IPS DF 19.7 (cell line): ENCODE measurements around the gene HMX1.

Experiments used
- DNase-seq: peaks from one replicate; pipeline ENCODE4 v3.0.0-alpha.2; 2013; ENCODE audit warnings: low read depth, low spot score

HMX1 gene

DNA sequence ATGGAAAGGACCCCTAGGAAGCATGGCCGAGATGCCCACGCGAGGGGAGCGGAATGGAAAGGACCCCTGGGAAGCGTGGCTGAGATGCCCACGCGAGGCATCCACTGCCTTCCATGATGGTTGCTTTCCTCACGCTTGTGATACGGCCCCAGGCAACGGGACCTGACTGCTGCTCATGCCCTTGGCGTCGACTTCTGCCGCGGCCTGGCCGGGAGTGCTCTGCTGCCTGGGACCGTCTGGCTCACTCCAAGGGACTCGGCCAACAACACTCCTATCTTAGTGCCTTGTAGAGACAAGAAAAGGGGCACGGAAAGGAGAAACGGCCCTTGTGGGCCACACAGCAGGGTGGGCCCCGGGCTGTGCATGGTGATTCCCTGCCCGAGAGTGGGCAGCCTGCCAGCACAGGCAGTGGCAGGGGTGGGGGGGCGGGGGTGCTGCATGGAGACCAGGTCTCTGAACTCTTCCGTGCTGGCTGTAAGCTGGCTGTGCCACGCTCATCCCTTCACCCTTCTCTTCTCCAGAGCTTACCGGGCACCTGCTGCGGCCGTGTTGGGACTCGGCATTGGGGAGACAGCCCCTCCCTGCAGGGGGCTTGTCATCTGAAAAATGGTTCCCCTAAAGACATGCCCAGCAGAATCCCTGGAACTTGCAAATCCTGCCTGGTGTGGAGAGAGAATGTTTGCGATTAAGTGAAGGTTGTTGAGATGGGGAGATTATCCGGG, 38.6 kb upstream of the HMX1 start:
- DNase-seq: no peak

DNA sequence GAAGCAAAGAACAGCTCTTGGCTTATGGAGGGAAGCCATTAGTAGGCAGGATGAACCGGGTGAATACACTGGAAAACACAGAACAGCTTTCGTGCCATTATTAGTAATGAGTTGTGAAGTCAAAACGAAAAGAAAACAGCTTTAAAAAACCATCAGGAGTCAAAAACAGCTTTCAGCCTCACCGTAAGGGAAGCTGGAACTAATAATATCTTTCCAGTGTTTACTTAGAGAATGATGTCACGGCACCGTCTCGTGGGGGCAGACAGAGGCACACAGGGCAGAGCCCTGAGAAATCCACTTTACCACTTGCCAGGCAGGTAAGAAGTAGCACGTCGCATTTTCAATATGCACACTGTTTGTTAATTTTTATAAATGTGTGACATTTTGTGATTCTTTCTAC, 37.9 kb upstream of the HMX1 start:
- DNase-seq: no peak

- no peak for DNase-seq
Measured at GRCh38 chr4:8908206-8908893, 36.7 kb upstream of the HMX1 start.

DNA sequence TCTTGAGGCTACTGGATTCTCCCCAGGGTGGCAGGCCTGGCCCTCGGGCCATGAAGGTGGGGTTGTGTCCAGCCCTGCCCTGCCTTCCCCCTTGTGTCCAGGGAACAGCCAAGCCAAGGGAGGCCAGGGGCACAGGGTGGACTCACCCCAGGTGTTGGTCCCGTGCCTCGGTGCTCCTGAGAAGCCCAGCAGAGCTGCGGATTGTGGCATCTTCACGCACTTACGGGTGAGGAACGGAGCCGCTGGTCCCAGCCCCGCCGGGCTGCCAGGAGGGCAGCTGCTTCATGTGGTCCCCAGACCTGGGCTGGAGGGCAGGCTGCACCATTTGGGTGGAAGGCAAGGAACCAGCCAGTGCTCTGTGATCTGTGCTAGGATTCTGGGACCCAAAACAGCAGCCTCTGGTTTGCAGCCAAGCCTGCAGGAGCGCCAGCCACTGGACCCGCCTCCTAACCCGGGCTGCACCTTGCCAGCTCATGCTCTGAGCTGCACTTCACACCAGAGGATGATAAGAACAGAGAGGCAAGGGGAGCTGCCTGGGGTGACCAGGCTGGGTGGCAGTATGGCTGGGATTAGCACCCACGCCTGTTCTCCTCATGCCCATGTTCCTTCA, 36.1 kb upstream of the HMX1 start:
- no peak for DNase-seq

GRCh38 chr4:8906991-8907595, 35.5 kb upstream of the HMX1 start:
- DNase-seq: no peak

DNA sequence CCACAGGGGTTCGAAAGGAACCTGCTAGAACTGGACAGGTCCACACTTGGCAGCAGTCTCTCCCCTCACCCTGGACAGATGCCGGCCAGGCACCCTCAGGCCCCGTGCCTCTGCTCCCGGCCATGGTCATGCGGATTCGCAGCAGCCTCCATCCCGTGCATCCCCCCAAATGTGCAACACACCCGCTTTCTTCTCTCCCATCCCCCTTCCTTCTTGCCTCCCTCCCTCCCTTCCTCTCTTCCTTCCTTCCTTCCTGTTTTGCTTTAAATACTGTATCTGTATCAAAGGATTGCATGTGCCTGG, 35.0 kb upstream of the HMX1 start:
- DNase-seq: no peak

GRCh38 chr4:8905773-8906667, 34.4 kb upstream of the HMX1 start:
- no peak for DNase-seq

DNA sequence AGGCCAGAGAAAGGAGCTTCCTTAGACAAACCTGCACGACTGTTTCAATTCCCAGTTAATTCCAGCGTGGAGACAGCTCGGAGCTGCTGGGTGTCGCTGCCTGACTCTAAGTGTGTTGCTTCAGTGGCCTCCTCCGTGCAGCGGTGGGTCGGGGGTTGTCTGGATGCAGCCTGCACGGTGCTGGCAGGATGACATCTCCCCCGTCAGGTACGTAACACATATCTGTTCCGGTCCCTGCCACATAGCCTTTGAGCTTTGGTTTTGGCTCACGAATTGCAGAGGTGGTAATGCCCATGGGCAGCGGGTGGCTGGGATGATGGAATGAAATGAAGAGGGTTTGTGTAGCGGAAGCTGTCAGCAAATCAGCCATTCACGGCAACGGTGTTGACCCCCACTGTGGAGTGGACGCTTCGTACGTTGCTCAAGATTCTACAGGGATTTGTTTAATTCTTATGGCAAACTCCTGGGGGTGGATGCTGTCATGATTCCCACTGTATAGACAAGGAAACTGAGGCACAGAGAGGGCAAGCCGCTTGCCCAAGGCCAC, 33.7 kb upstream of the HMX1 start:
- DNase-seq: no peak

DNA sequence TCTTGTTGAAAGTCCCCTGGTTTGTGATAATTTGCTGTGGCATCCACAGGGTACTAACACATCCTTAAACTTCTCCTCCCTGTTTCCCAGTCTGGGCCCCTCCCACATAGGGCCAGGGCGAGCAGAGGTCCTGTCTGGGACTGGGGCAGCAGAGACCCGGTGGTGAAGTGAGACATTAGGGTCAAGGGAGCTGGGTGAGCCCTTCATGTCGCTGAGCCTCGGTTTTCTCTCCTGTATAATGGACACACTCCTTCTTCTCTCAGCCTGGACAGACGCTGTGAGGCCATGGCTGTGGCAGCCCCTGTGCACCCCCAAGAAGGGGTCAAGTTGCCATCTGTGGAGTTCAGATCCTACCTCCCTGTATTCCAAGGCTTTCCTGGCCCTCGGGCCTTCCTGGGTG, 33.0 kb upstream of the HMX1 start:
- no peak for DNase-seq

GRCh38 chr4:8904041-8904501, 32.4 kb upstream of the HMX1 start:
- DNase-seq: no peak

- DNase-seq: no peak
Measured at GRCh38 chr4:8901335-8901734, 29.7 kb upstream of the HMX1 start.

- DNase-seq: no peak
Measured at GRCh38 chr4:8900588-8900987, 28.9 kb upstream of the HMX1 start.

DNA sequence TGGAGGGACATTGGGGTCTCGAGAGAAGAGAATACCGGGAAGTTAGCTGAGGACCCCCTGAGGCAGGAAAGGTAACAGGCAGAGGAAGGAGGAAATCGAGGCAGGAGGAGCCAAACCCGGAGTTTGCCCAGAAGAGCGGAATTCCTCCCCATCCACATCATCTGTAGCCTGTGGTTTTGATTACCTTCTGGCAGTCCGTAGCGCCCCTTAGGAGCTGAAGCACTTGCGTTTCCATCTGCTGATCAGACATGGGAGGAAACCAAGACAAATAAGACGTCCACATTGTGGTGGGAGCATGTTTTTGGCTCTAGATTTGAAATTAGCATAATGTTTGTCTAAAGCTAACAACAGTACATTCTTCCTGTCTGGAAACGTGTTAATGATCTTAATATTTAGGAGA, 26.8 kb upstream of the HMX1 start:
- no peak for DNase-seq

GRCh38 chr4:8897251-8898167, 25.9 kb upstream of the HMX1 start:
- no peak for DNase-seq

DNA sequence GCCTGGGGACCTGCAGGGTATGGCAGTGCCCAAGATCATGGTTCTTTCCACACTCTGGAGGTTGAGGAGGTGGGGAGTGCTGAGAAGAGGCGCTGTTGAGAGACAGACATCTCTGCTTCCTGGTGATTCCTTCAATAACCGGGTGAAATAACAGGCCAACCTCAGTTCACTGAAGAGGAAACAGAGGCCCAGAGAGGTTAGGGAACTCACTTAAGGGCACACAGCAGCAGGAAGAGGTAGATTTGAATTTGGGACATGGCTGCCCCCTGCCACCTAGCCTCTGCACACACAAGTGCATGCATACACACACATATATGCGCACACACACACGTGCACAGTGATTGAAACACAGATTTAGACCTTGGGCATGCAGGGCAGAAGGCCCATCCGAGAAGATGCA, 24.9 kb upstream of the HMX1 start:
- no peak for DNase-seq

DNA sequence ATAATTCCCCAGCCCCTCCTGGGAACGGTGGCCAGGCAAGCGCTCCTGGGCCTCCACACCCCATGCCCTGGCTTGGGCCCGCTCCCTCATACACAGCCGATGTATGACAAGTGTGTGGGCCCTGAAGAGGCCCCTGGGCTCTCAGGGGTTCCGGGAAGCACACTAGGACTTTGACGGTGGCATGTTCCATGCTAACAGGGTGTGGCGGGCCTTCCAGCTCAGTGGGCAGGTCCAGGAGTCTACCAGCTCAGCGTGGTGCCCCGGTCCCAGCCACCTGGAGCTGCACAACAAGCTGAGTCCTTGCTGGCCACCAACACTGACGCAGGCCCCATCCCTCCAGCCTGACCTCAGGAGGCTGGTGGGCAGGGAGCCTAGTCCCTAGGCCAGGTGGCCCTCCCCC, 24.4 kb upstream of the HMX1 start:
- no peak for DNase-seq

GRCh38 chr4:8895295-8895694, 23.7 kb upstream of the HMX1 start:
- DNase-seq: no peak

DNA sequence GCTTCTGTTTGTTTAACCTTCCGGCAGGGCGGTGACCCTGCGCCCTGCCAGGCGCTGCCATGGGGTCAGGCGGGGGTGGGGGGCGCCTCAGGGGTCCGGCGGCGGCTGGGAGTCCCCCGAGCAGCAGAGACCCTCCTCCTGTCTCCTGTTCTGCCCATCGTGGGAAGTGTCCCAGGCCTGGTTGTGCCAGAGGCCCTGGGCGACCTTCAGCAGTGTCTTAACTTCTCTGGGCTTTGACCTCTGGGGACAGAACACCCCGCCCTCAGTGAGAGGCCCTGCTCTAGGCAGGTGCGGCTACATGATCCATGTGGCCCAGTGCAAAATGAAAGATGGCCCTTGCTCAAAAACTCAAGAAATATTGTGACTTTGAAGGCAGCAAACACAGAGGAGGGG, 22.8 kb upstream of the HMX1 start:
- no peak for DNase-seq

GRCh38 chr4:8893624-8894423, 22.2 kb upstream of the HMX1 start:
- no peak for DNase-seq

GRCh38 chr4:8893227-8893623, 21.6 kb upstream of the HMX1 start:
- DNase-seq: no peak
